ENCODE measurements around the gene WWOX. TPM values are rescaled to one million over a fixed set of nuclear protein-coding genes. Genes with fewer than 3 reads are reported as not detected.
"Not testable (repeated sequence)": the region's sequence is repeated elsewhere in the genome, so short reads cannot be mapped to it uniquely, and the experiment has no call there.

WWOX gene
- 11.2 TPM for total RNA-seq

DNA sequence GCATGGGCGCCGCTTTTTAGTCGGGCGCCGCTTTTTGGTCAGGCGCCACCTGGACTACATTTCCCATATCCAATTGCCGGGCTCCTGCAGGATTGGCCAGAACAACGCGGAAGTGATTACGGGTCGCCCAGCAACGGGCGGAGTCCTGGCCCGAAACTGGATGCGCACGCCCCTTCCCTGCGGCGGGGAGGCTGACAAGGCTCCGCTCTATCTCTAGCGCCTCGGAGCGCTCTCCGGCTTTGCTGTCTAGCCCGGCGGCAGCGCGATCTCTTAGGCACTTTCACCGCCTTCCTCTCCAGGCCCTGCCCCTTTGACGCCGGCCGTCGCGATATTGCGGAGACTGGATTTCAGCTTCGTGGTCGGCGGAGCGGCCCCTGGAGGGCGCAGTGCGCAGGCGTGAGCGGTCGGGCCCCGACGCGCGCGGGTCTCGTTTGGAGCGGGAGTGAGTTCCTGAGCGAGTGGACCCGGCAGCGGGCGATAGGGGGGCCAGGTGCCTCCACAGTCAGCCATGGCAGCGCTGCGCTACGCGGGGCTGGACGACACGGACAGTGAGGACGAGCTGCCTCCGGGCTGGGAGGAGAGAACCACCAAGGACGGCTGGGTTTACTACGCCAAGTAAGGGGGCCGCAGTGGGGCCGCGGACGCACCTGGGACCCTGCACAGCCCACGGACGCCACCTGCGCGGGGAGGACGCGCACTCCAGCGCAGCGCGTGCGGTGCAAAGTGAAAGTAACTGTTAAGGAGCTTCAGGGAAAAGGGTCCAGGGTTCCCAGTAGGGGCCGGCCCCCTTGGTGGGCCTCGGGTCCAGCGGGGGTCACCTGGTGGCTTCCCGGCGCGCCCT is at the start of gene WWOX:
Gene WWOX (plus strand): TSS at position 384 of the 841 bp plus-strand sequence.
- peak; percentile 98 for ATAC-seq

DNA sequence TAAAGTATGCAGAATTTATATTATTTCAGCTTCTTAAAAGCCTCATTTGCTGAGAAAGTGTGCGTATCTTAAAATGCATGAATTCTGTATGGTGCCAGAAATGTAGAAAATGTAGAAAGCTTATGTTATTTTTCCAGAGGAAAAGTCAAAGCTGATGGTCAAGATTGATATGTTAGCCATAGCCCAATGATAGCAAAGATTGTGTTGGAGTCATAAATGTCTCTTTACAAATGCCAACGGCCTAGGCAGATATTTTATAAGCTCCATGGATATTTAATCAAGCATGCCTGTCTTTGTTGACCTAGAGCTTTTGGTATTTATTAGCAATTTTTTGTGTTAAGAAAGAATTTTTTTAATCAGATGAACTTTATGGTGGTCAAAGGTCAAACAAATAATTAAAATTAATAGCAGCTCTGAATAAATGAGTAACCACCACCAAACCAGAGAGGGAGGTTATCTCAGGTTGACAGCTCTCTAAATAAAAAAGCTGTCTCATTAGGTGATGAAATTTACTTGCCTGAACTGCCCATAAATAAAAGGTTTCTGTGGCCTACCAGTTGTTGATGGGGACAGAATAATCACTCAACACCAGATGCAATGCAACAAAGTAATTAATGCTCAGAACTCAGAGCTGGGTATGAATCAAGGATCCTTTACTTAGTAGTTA is 48.6 kb upstream of the WWOX start:
- ATAC-seq = no peak

DNA sequence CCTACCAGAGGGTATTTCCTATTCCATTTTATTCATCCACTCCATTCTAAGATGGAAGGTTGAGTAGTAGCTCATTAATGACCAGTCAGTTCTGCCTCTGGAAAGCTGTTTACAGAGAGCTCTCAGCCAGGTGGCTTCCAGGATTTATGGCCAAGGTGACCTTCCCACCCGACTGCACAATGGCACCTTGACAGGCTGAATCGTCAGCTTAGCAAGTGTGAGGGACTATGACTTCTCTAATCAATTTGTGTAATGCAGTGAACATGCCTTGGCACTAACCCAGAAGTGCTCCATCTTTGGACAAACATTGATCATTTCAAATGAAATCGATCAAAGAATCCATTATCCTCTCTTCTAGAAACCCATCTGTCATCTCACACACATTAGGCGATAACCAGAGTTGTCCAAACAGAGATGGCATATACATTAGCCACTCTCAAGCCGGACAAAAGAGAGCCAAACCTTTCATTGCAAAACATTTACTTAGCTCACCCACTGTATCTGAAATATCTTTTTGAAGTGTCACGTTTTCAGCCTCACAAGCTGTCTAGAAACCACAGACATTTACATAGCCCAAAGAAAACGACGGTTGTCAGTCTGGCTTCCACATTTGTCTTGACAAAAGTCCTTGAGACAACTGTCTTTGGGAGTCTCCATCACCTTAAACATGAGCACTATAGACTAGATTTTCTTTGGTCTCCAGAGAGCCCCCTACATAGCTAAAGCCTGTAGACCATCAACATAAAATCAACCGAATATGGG is 41.5 kb upstream of the WWOX start:
- no peak for ATAC-seq

DNA sequence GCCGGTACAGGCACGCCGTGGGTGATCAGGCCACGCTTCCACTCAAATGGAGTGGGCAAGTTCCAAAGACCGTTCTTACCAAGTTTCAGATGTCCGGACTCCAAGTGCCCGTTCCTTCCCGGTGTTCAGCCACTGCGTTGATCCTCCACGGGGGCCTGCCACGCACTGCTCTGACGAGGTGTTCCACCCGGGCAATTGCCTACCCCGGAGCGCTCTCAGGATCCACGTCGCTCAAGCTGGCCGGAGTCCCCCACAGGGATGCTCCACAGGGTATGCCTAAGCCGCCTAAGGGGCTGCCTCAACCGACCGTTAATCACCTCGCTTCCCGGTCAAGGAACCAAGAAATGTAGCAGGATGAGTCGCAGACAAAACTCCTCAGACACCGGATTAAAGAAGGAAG is 39.6 kb upstream of the WWOX start:
- not testable (repeated sequence) for ATAC-seq

DNA sequence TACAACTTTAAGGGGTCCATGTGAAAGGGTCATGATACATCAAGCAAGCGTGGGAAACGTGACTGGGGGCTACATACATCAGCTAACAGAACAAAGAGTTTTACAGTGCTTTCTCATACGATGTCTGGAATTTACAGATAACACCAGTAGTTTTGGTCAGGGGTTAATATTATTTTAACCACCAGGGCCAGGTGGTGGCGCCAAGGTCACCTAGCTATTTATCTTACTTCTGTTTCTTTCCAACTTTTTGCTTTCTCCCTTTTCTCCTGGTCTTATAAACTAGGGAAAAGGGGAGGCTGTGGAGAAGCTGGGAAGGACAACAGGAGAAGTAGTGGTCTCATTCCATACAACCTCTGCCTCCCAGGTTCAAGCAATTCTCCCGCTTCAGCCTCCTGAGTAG is 39.2 kb upstream of the WWOX start:
- ATAC-seq = no peak

DNA sequence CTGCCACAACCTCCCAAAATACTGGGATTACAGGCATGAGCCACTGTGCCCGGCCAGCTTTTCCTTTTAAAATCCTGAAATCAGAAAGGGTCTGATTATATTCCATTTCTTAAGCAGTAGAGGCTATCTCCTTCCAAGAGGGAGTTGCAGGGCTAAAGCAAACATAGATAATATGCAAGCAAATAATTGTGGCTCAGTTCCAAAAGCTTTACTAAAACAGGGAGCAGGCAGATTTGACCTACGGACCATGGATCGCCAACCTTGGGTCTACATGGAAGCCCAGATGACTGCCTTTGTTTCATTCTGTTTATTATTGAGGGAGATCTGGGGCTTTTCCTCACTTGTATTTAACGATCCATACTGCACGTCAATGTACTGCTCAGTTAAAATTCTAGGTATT is 38.6 kb upstream of the WWOX start:
- no peak for ATAC-seq

DNA sequence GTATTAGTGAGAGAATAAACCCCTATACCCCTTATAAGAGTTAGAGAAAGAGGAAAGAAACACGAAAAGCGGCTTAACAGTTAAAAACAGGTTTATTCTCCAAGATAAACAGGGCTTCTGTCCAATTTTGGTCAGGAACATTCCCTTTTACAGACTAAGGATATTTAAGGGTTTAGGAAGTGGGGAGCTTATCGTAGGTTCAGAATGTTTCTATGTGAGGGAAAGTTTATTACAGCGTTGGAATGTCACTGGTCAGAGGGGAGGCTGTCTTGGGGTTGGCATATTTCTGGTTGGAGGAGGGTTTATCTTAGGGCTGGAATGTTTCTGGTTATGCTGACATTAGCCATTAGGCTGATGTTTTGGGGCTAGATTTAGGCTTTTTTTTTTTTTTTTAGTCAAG is 34.1 kb upstream of the WWOX start:
- ATAC-seq = no peak

DNA sequence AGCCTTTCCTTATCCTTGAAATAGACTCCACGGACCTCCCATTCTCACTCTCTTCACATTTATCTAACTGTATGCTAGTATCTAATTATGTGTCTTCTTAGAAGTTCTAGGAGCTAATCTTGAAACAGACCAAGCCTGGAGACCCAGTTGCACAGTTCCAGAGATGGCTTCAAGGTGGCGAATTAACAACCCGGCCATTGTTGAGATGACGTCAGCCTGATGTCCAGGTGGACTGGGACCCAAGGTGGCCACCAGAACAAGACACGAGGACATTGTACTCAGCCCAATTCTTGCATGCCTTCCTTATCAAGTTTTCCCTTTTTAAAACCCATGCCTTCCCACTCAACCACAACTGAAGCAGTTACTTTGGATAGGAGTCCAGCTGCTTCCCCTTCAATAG is 29.5 kb upstream of the WWOX start:
- ATAC-seq = no peak

DNA sequence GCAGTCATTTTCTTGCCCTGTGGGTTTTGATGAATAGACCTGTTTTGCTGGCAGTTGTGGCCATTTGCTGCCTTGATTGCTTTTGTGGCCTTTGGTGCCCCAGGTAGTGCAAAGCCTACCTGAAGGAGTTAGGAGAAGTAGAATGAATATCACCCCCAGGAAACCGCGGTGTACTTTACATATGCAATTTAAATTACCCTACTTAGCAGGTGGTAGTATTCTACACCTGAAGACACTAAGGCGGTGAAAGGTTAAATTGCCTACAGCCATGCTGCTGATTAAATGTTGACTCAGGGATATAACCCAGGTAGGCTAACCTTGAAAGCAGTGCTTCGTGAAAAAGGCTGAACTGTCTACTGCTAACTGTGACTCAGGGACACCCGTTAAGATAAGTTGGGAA is 27.2 kb upstream of the WWOX start:
- ATAC-seq = no peak

DNA sequence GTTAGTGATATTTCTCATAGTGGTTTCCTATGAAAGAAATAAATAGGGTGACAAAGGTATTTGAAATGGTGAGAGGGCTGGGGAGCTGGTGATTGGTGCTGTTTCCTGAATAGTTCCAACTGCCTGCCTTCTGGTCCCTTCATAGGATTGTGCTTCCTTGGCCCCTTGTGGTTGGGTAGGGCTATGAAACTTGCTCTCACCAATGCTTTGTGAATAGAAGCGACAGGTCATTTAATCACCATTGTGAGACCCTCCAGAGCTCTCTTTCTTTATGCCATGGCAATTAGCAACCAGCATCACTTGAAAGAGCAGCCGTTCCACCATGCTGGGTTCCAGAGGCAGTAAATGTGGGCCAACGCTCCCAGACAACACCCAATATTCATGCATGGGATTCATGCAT is 23.7 kb upstream of the WWOX start:
- ATAC-seq = no peak

DNA sequence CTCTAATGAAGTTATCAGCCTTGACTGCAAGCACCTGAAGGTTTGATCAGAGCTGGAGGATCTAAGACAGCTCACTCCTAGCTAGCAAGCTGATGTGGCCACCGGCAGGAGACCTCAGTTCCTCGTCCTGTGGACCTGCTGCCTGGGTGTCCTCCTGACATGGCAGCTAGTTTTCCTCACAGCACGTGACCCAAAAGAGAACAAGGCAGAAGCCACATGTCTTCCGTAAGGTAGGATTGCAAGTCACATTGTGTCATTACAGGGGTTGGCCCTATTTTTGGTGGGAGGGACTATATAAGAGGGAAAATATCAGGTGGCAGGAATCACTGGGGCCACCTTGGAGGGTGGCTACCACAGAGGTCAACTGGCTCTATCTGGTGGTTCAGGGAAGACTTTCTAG is 18.1 kb upstream of the WWOX start:
- no peak for ATAC-seq

DNA sequence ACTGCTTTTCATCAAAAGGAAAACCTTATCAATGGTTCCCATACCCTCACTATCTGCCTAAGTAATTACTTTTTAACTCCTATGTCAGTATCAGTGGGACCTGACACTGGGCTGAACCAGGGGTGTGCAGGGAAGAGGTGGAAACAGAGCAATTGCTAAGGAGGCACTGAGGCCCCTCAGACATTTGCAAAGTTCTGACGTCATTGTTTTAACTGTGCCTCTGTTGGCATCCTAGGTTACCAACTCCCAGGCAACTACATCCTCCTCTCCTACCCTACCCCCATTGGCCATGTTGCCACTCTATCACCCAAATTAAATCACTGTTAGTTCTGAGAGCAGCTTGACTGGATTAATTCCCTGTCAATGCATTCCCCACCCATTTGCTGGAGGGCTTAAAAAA is 8.0 kb upstream of the WWOX start:
- no peak for ATAC-seq

DNA sequence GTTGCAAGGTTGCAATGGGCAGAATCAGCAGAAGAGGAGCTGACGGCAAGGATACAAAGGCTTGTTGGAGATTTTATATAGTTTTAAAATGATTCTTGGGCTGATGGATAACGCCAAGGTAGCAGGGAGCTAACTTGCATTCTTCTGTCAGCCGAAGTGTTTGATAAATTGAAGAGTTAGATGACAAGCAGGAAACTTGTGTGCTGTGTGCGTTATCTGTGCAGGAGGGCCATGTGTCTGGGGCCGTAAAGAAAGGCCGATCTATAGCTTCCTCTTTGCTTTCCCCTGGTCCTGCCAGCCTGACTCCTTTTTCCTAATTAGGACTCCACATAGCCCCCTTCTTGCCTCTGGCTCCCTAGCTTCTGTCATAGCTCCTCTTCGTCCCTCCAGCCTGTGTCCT is 6.7 kb upstream of the WWOX start:
- no peak for ATAC-seq

DNA sequence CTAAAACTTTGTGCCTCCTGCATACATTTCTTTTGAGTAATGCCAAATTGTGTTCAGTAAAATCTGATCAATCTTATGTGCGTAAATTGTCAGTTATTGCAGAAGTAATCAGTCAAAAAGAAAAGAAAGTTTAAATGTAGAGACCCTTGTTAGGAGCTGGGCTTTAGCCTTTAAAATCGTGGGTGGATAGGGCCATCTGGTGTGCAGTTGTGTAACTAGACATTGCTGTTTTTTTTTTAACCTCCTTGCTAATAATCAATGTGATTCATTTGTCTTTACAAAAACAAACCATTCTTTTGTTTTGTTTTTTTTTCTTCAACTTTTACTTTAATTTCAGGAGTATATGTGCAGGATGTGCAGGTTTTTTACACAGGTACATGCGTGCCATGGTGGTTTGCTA is 5.3 kb upstream of the WWOX start:
- no peak for ATAC-seq

DNA sequence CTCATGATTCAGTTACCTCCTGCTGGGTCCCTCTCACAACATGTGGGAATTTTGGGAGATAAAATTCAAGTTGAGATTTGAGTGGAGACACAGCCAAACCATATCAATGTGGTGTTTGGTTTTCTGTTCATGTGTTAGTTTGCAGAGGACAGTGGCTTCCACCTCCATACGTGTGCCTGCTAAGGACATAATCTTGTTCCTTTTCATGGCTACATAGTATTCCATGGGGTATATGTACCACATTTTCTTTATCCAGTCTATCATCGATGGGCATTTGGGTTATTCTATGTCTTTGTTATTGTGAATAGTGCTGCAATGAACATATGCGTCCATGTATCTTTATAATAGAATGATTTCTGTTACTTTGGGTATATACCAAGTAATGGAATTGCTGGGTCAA is 4.5 kb upstream of the WWOX start:
- ATAC-seq = no peak

DNA sequence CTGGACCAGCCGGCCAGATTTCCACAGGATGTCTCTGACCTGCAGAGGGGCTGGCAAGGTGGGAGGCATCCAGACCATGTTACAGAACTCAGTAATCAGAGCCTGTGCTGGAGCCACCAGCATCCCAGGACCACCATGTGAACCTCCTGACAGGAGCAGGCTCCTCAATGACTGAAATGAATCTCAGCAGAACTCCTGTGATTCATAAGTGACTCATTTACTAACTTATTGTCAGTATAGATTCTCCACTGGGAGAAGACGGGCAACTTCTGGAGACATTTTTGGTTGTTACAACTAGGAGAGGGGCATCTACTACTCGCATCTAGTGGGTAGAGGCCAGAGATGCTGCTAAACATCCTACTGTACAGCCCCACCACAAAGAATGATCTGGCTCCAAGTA is 3.1 kb upstream of the WWOX start:
- ATAC-seq = no peak

DNA sequence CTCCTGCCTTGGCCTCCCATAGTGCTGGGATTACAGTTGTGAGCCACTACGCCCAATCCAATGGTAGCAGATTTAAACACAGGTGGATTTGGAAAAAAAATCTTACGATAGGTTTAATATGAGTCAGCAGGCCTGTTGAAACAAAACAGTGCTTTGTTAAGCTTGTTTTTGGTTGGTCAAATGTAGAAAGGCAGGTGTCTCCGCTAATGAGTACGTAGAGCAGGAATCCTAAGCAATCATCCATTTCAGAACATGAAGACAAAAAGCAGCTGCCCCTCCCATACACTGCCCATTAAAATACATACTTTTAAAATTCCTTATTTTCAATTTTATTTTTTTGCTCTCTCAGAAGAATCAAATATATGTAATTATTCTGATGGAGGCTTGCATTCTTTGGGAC is 1.9 kb upstream of the WWOX start:
- peak; percentile 16 for ATAC-seq

DNA sequence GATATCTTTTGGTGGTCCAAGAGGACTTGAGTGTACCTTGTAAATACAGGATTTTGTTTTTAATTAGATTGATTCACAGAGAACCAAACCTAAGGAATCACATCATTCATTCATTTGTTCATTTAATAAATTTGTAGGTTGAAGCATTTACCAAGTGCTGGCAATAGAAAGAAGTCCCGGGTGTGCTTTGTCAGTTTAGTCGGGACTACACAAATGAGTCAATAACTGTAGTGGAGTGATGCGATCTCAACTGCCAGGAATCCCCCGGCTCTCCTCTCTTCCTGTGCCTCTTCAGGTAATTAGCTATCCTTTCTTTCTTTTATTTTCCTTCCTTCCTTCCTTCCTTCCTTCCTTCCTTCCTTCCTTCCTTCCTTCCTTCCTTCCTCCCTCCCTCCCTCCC is 1.4 kb upstream of the WWOX start:
- no peak for ATAC-seq

DNA sequence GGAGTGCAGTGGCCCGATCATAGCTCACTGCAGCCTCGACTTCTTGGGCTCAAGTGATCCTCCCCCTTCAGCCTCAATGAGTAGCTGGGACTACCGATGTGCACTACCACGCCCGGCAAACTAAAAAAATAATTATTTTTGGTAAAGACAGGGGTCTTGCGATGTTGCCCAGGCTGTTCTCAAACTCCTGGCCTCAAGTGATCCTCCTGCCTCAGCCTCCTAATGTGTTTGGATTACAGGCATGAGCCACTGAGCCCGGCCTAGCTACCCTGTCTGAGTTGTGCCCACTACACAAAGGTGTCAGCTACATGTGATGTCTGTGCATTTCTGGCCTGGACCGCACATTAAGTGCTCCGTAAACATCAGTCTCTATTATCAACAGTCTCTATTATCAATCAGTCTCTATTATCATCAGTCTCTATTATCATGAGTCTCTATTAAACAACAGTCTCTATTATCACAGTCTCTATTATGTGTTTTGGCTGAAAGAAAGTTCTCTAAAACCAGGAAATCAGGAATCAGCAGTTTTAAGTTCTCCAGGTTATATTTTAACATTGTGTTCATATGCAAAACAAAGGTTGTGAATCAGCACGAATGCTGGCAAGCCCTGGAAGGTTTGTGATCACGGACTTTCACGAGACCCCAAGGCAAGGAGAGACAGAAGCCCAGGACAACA is 721 bp upstream of the WWOX start:
- no peak for ATAC-seq

DNA sequence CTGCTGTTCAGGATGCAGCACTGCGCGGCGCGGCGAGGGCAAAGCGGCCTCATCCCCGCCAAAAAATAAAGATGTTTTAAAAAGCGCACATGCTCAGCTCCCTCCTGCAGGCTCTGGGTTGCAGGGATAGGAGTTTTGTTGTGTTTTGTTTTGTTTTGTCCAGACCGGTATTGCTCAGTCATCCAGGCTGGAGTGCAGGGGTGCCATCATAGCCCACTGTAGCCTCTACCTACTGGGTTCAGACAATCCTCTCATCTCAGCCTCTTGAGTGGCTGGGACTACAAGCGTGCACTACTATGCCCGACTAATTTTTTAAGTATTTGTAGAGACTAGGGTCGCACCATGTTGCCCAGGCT is 636 bp downstream of the WWOX start:
- peak; percentile 50 for ATAC-seq

DNA sequence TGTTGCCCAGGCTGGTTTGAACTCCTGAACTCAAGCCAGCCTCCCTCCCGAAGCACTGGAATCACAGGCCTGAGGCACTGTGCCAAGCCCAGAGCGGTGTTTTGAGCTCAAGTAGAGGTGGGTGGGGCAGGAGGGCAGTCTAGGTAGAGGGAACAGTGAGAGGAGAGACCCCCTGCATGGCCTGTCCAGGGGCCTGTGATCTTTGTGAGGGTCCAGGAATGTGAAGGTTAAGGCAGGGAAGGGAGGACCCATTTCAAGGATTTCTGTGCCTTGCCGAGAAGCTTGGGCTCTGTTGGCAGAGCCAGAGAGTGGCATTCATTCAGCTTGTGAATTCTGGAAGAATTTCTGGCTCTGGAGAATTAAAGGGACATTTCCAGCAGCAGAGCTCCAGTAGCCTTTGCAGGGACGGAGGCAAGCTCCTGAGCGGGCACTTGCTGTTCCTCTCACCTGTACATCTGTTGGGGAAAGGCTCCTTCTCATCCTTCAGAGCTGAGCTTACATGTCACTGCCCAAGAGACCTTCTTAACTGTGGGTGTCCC is 2.7 kb downstream of the WWOX start:
- ATAC-seq = no peak

DNA sequence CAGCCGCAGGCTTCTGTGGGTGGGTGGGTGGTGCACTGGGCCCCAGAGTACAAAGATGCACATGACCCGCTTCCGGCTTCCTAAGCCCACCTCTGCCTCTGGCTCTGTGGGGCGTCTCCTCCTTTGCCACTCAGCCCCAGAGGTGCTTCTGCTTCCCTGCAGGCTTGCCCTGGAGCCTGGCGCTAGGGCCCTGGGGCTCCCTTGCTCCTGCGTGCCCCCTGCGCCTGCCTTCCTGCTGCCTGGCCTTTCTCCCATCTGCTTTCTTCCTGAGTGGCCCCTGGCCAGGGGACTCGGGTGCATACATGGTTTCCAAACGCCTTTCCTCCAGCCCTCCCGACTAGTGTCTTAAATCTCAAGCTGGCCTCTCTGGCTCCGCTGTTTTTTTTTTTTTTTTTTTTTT is 3.4 kb downstream of the WWOX start:
- ATAC-seq = no peak

DNA sequence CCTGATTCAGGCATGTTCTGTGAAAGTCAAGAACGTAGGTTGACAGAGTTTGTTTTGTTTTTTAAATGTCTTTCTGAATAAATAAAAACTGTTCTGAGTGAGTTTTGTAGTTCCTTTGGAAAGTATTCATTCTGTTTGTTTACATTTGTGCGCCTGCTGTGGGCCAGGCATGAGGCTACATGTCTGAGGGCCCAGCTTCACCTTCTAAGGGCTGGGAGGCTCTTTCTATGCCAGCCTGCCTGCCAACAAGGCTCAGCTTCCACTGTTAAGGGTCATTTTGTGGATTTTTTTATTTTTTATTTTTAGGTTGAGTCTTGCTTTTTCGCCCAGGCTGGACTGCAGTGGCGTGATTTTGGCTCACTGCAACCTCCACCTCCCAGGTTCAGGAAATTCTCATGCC is 6.1 kb downstream of the WWOX start:
- peak; percentile 68 for ATAC-seq
